K562 (cell line): Measurements from ENCODE around the gene BCKDK. TPM values are rescaled to one million over a fixed set of nuclear protein-coding genes. Genes with fewer than 3 reads are reported as not detected.

Experiments used
- ARID2 ChIP-seq: fragments of 450-650 bp; IDR thresholded peaks from 2 replicates; pipeline ENCODE4 v1.6.1; 2017; ENCODE audit warnings: antibody characterized with exemption, mild to moderate bottlenecking
- BMI1 ChIP-seq: fragments of 150-350 bp; IDR thresholded peaks from 2 replicates; pipeline ENCODE4 v1.6.1; 2014; ENCODE audit warnings: low read length
- BRCA1 ChIP-seq, 2 experiments: fragments of 450-650 bp in 1 of 2; sonication (generic) in 1 of 2; formaldehyde crosslinking in 1 of 2; IDR thresholded peaks; 2 replicates each; pipeline versions ENCODE4 v1.5.0 to v1.6.1; 2017 to 2020; ENCODE audit warnings: mild to moderate bottlenecking in 1 of 2, missing genetic modification reagents in 1 of 2
- CHD1 ChIP-seq: fragments of 200-600 bp; sonication (generic); IDR thresholded peaks from one replicate; pipeline ENCODE4 v1.6.1; 2012; ENCODE audit warnings: mild to moderate bottlenecking, moderate library complexity, low read length, inconsistent platforms
- DMBX1 ChIP-seq: fragments of 250-450 bp; sonication (Bioruptor Pico); IDR thresholded peaks from 2 replicates; pipeline ENCODE4 v1.8.0; 2022; ENCODE audit warnings: inconsistent platforms, mild to moderate bottlenecking, moderate library complexity, borderline replicate concordance
- EGR1 ChIP-seq: fragments of 450-650 bp; conservative IDR thresholded peaks from 2 replicates; pipeline ENCODE4 v1.6.1; 2017; ENCODE audit warnings: mild to moderate bottlenecking
- FOXA3 ChIP-seq, 2 experiments: fragments of 450-650 bp in 1 of 2; sonication (generic) in 1 of 2; formaldehyde crosslinking; IDR thresholded peaks in 1 of 2; conservative IDR thresholded peaks in 1 of 2; 2 replicates each; pipeline versions ENCODE4 v1.4.0 to v1.8.0; 2020 to 2022; ENCODE audit warnings: mild to moderate bottlenecking in 2 of 2, missing genetic modification reagents in 1 of 2
- GATA2 ChIP-seq: sonication (generic); formaldehyde crosslinking; IDR thresholded peaks from 2 replicates; pipeline ENCODE4 v1.4.0; 2020; ENCODE audit warnings: mild to moderate bottlenecking, missing genetic modification reagents
- HDAC2 ChIP-seq: fragments of 450-650 bp; IDR thresholded peaks from 2 replicates; pipeline ENCODE4 v1.6.1; 2016; ENCODE audit warnings: mild to moderate bottlenecking
- KLF16 ChIP-seq: IDR thresholded peaks from 2 replicates; pipeline ENCODE4 v1.6.1; 2016; ENCODE audit warnings: antibody characterized with exemption
- MTA2 ChIP-seq: fragments of 450-650 bp; IDR thresholded peaks from 2 replicates; pipeline ENCODE4 v1.6.1; 2016; ENCODE audit warnings: low read depth
- SMAD4 ChIP-seq: fragments of 250-450 bp; sonication (Bioruptor Pico); conservative IDR thresholded peaks from 2 replicates; pipeline ENCODE4 v1.8.0; 2021; ENCODE audit warnings: inconsistent platforms, mild to moderate bottlenecking, moderate library complexity
- SPI1 ChIP-seq: IDR thresholded peaks from 2 replicates; pipeline ENCODE4 v1.6.1; 2011; ENCODE audit warnings: low read depth, low read length, control low read depth, borderline replicate concordance
- ZKSCAN3 ChIP-seq: fragments of 250-450 bp; sonication (Bioruptor Pico); IDR thresholded peaks from 2 replicates; pipeline ENCODE4 v1.4.0; 2020
- ZNF263 ChIP-seq: sonication (generic); formaldehyde crosslinking; IDR thresholded peaks from 2 replicates; pipeline ENCODE4 v1.8.0; 2022; ENCODE audit warnings: mild to moderate bottlenecking, missing genetic modification reagents, borderline replicate concordance
- ZNF75A ChIP-seq: fragments of 450-650 bp; formaldehyde crosslinking; IDR thresholded peaks from 2 replicates; pipeline ENCODE4 v1.4.0; 2020; ENCODE audit warnings: mild to moderate bottlenecking
- ZZZ3 ChIP-seq: fragments of 450-650 bp; IDR thresholded peaks from 2 replicates; pipeline ENCODE4 v1.6.1; 2016; ENCODE audit warnings: antibody characterized with exemption, mild to moderate bottlenecking, moderate library complexity
- polyA plus RNA-seq, 8 experiments: library from polyadenylated mRNA; depleted of rRNA in 4 of 8; stranded (reverse) in 5 of 8; unstranded in 3 of 8; fragments of >200 nt; fragmentation: Nextera tagmentation in 2 of 8; fragmentation: Illumina TruSeq in 1 of 8; extraction: Ambion mirVana in 2 of 8; extraction: Trizol in 1 of 8; gene quantifications; 2 replicates each; pipeline versions ENCODE4 v1.2.1 to v1.2.3, GENCODE V29; 2011 to 2014; ENCODE audit warnings: inconsistent platforms in 1 of 8, missing spikeins in 1 of 8
- total RNA-seq, 7 experiments: library from RNA; depleted of rRNA in 6 of 7; stranded (reverse); fragments of >200 nt in 6 of 7; fragmentation: Illumina TruSeq in 2 of 7; extraction: Trizol in 2 of 7; gene quantifications; 2 replicates each; pipeline versions ENCODE4 v1.2.1 to v1.2.3, GENCODE V29; 2011 to 2021; ENCODE audit warnings: low replicate concordance in 1 of 7
- TF ChIP-seq, protein P1 (sequence below): fragments of 250-450 bp; sonication (Bioruptor Pico); IDR thresholded peaks from 2 replicates; pipeline ENCODE4 v1.5.0; 2020; ENCODE audit warnings: mild to moderate bottlenecking, borderline replicate concordance
- TF ChIP-seq, protein P2 (sequence below): fragments of 450-650 bp; IDR thresholded peaks from 2 replicates; pipeline ENCODE4 v1.6.1; 2017; ENCODE audit warnings: mild to moderate bottlenecking, moderate library complexity
- TF ChIP-seq, protein P3 (sequence below): sonication (generic); formaldehyde crosslinking; IDR thresholded peaks from 2 replicates; pipeline ENCODE4 v1.8.1; 2023; ENCODE audit warnings: mild to moderate bottlenecking, missing genetic modification reagents

BCKDK gene
- total and polyA plus RNA-seq, 9 of the 15 experiments (the other 6 are each of a cell fraction or from before 2014, with no cell fraction given) = 0.58 to 34.8 (median 13.1) TPM

- TF ChIP-seq, protein P1, sequence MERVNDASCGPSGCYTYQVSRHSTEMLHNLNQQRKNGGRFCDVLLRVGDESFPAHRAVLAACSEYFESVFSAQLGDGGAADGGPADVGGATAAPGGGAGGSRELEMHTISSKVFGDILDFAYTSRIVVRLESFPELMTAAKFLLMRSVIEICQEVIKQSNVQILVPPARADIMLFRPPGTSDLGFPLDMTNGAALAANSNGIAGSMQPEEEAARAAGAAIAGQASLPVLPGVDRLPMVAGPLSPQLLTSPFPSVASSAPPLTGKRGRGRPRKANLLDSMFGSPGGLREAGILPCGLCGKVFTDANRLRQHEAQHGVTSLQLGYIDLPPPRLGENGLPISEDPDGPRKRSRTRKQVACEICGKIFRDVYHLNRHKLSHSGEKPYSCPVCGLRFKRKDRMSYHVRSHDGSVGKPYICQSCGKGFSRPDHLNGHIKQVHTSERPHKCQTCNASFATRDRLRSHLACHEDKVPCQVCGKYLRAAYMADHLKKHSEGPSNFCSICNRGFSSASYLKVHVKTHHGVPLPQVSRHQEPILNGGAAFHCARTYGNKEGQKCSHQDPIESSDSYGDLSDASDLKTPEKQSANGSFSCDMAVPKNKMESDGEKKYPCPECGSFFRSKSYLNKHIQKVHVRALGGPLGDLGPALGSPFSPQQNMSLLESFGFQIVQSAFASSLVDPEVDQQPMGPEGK (CRISPR knock-in tag) = no peak
- TF ChIP-seq GATA2 (peak; percentile 77), ZKSCAN3 (no peak), HDAC2 (0 out of 2 replicates have a peak, but pooled peaks have one; percentile 17), MTA2 (no peak), ZNF263 (no peak), CHD1 (no peak), ZZZ3 (no peak), ARID2 (no peak), SPI1 (peak; percentile 91), KLF16 (no peak), BRCA1 (IDR thresholded peaks at IDR 0.05) (no peak), BRCA1 (CRISPR knock-in tag; IDR thresholded peaks at IDR 0.05) (no peak), BMI1 (no peak), ZNF75A (CRISPR knock-in tag) (no peak), FOXA3 (CRISPR knock-in tag; conservative IDR thresholded peaks at IDR 0.05 in 1 of 2, IDR thresholded peaks at IDR 0.05 in 1 of 2) (peak in 1 of 2 experiments; percentile 51; a peak in 1 of 4 replicates), SMAD4 (CRISPR knock-in tag) (peak; percentile 80), DMBX1 (CRISPR knock-in tag) (peak; percentile 49; the same call in 1 of the 2 replicates), EGR1 (no peak)
- TF ChIP-seq, protein P2, sequence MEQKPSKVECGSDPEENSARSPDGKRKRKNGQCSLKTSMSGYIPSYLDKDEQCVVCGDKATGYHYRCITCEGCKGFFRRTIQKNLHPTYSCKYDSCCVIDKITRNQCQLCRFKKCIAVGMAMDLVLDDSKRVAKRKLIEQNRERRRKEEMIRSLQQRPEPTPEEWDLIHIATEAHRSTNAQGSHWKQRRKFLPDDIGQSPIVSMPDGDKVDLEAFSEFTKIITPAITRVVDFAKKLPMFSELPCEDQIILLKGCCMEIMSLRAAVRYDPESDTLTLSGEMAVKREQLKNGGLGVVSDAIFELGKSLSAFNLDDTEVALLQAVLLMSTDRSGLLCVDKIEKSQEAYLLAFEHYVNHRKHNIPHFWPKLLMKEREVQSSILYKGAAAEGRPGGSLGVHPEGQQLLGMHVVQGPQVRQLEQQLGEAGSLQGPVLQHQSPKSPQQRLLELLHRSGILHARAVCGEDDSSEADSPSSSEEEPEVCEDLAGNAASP = no peak
- TF ChIP-seq, protein P3, sequence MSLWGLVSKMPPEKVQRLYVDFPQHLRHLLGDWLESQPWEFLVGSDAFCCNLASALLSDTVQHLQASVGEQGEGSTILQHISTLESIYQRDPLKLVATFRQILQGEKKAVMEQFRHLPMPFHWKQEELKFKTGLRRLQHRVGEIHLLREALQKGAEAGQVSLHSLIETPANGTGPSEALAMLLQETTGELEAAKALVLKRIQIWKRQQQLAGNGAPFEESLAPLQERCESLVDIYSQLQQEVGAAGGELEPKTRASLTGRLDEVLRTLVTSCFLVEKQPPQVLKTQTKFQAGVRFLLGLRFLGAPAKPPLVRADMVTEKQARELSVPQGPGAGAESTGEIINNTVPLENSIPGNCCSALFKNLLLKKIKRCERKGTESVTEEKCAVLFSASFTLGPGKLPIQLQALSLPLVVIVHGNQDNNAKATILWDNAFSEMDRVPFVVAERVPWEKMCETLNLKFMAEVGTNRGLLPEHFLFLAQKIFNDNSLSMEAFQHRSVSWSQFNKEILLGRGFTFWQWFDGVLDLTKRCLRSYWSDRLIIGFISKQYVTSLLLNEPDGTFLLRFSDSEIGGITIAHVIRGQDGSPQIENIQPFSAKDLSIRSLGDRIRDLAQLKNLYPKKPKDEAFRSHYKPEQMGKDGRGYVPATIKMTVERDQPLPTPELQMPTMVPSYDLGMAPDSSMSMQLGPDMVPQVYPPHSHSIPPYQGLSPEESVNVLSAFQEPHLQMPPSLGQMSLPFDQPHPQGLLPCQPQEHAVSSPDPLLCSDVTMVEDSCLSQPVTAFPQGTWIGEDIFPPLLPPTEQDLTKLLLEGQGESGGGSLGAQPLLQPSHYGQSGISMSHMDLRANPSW = no peak
Observed at GRCh38 chr16:31128711-31129567, 20.8 kb downstream of the BCKDK start (continued).
